OCI-LY3 (cell line): ENCODE data around the gene KLHL29.

Experiments
- H2AFZ ChIP-seq: fragments of 200-600, 300-600 bp; shearing (Covaris generic); 2 replicates; pipeline ENCODE4 v1.6.0; 2014; ENCODE audit warnings: antibody characterized with exemption, low read depth, low read length
- H3K27ac ChIP-seq: fragments of 200-600, 300-600 bp; sonication (generic); 2 replicates; pipeline ENCODE4 v1.5.1; 2014; ENCODE audit warnings: mild to moderate bottlenecking, low read length, moderate library complexity, mixed read lengths
- H3K27me3 ChIP-seq: fragments of 200-600, 300-600 bp; sonication (generic); 2 replicates; pipeline ENCODE4 v1.6.1; 2014; ENCODE audit warnings: low read depth, low read length, mixed read lengths
- H3K36me3 ChIP-seq: fragments of 200-600, 300-600 bp; sonication (generic); replicated peaks from 2 replicates; pipeline ENCODE3; 2014; ENCODE audit warnings: low read depth, low read length, mixed read lengths
- H3K4me1 ChIP-seq: fragments of 300-600, 200-600 bp; sonication (generic); 2 replicates; pipeline ENCODE4 v1.6.1; 2014; ENCODE audit warnings: low read length, mixed read lengths
- H3K4me2 ChIP-seq: fragments of 200-600, 300-600 bp; sonication (generic); 2 replicates; pipeline ENCODE4 v1.6.1; 2014; ENCODE audit warnings: low read length, mixed read lengths
- H3K4me3 ChIP-seq: fragments of 300-600, 200-600 bp; sonication (generic); 2 replicates; pipeline ENCODE4 v1.5.1; 2014; ENCODE audit warnings: antibody characterized with exemption, mild to moderate bottlenecking, low read length, moderate library complexity
- H3K79me2 ChIP-seq: fragments of 300-600, 200-600 bp; shearing (Covaris generic); 2 replicates; pipeline ENCODE4 v1.6.1; 2014; ENCODE audit warnings: mild to moderate bottlenecking, low read length, mixed read lengths
- H3K9ac ChIP-seq: fragments of 300-600, 200-600 bp; shearing (Covaris generic); 2 replicates; pipeline ENCODE4 v1.6.0; 2014; ENCODE audit warnings: mild to moderate bottlenecking, low read length, moderate library complexity
- H3K9me3 ChIP-seq: fragments of 200-600, 300-600 bp; shearing (Covaris generic); 2 replicates; pipeline ENCODE4 v1.6.1; 2014; ENCODE audit warnings: low read length, mixed read lengths; ENCODE audit not compliant: insufficient read depth
- H4K20me1 ChIP-seq: fragments of 200-600, 300-600 bp; sonication (generic); 2 replicates; pipeline ENCODE4 v1.6.1; 2016; ENCODE audit warnings: low read length, mixed read lengths; ENCODE audit not compliant: insufficient read depth
- EZH2phosphoT487 ChIP-seq: fragments of 200-600 bp; shearing (Covaris generic); IDR thresholded peaks from 2 replicates; pipeline ENCODE4 v1.6.1; 2018; ENCODE audit warnings: antibody characterized with exemption, mixed run types, low read depth
- TF ChIP-seq, protein P1 (sequence below): fragments of 200-600, 300-600 bp; sonication (generic); IDR thresholded peaks from 2 replicates; pipeline ENCODE4 v1.5.1; 2014; ENCODE audit warnings: antibody characterized with exemption, low read length, low read depth

KLHL29 gene

DNA sequence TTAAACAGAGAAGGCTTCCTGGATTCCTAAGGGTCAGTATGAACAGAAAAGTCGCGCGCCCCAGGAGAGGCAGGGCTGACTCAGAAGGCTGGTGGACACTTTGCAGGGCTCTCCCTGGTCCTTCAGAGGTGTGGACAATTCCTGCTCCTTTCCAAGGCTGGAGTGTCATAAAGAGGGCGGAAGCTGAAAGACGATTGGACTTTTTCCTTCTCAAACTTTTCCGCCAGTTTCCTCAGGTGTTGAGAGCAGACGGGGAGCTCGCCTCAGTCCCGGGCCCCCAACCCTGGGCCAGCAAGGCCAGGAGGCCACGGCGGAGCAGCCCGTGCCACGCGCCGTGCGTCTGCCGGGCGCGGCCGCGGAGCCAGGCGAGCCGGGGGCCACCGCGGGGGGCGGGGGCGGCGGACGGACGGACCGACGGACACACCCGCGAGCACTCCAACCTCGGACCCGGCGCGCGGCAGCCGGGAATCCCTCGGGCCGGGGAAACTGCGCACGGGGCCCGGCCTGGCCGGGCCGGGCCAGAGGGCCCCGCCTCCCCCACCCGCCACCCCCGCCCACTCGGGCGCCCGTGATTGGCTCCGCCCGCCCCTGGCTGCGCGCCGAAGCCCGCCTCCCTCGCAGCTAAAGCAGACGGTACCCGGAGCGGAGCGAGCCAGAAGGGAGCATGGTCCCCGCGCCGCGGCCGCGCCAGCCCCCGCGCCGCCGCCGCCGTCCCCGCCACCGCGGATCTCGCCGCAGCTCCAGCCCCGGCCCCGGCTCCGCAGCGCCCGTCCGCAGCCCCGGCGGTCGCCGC lies at the start of gene KLHL29:
Gene KLHL29 (plus strand): TSS at position 629 of the 793 bp plus-strand sequence. CDS start 177,018 bp downstream, outside the sequence.
- H3K9ac ChIP-seq = peak within 1 kb of the TSS; percentile 41
- H3K4me1 ChIP-seq = peaks cover 30% of the 10 kb centered on the region
- peak within 1 kb of the TSS; percentile 75 for H3K4me2 ChIP-seq
- no peaks in the 10 kb centered on the region for H3K79me2 ChIP-seq
- H4K20me1 ChIP-seq = no peaks in the 10 kb centered on the region
- H3K36me3 ChIP-seq = no peaks in the 10 kb centered on the region
- TF ChIP-seq, protein P1, sequence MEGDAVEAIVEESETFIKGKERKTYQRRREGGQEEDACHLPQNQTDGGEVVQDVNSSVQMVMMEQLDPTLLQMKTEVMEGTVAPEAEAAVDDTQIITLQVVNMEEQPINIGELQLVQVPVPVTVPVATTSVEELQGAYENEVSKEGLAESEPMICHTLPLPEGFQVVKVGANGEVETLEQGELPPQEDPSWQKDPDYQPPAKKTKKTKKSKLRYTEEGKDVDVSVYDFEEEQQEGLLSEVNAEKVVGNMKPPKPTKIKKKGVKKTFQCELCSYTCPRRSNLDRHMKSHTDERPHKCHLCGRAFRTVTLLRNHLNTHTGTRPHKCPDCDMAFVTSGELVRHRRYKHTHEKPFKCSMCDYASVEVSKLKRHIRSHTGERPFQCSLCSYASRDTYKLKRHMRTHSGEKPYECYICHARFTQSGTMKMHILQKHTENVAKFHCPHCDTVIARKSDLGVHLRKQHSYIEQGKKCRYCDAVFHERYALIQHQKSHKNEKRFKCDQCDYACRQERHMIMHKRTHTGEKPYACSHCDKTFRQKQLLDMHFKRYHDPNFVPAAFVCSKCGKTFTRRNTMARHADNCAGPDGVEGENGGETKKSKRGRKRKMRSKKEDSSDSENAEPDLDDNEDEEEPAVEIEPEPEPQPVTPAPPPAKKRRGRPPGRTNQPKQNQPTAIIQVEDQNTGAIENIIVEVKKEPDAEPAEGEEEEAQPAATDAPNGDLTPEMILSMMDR = no peak
- TF ChIP-seq EZH2phosphoT487 = no peak
- peak within 1 kb of the TSS; percentile 80 for H3K4me3 ChIP-seq
- H3K27me3 ChIP-seq = peaks cover 4% of the 10 kb centered on the region; the same call in 1 of the 2 replicates
- no peak within 1 kb of the TSS for H2AFZ ChIP-seq
- no peaks in the 10 kb centered on the region for H3K9me3 ChIP-seq
- no peak within 1 kb of the TSS for H3K27ac ChIP-seq

- Histone ChIP-seq H3K79me2 (no peaks in the 10 kb centered on the region), H4K20me1 (no peaks in the 10 kb centered on the region), H3K4me2 (no peak overlapping the region), H3K4me3 (no peak overlapping the region), H3K36me3 (no peaks in the 10 kb centered on the region), H3K27me3 (0 out of 2 replicates have a peak, but pooled peaks cover 5% of the 10 kb centered on the region), H3K9me3 (no peaks in the 10 kb centered on the region), H3K4me1 (no peaks in the 10 kb centered on the region), H3K27ac (no peak overlapping the region), H2AFZ (no peak overlapping the region), H3K9ac (no peak overlapping the region)
- TF ChIP-seq EZH2phosphoT487 = no peak
- TF ChIP-seq, protein P1 = no peak
Measured at GRCh38 chr2:23335550-23335949, 49.4 kb upstream of the KLHL29 start.

GRCh38 chr2:23342075-23342474 lies 42.9 kb upstream of the KLHL29 start:
- no peaks in the 10 kb centered on the region for H3K36me3 ChIP-seq
- peaks cover 30% of the 10 kb centered on the region for H3K27me3 ChIP-seq
- no peak overlapping the region for H3K9ac ChIP-seq
- H3K9me3 ChIP-seq = no peaks in the 10 kb centered on the region
- no peaks in the 10 kb centered on the region for H4K20me1 ChIP-seq
- H3K27ac ChIP-seq = no peak overlapping the region
- no peak overlapping the region for H3K4me3 ChIP-seq
- H3K79me2 ChIP-seq = no peaks in the 10 kb centered on the region
- no peak overlapping the region for H2AFZ ChIP-seq
- H3K4me1 ChIP-seq = peaks cover 7% of the 10 kb centered on the region
- H3K4me2 ChIP-seq = no peak overlapping the region
- no peak for TF ChIP-seq EZH2phosphoT487
- TF ChIP-seq, protein P1 = no peak

DNA sequence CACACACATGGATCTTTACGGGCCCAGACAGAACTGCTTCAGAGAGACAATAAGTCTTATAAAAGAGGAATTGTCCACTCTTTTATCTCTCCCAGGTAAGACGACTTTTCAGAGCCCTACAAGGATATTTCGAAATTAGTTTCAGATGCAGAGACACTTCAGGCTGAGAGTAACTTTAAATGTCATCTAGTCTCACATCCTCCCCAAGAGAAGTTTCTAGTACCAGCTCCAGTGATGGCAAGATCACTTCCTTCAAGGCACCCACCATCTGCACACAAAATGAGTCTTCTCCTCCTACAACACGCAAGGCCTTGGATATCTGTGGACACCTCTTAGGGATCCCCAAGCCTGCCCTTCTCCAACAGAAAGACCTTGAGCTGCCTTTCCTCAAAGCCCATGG lies 39.0 kb upstream of the KLHL29 start:
- Histone ChIP-seq H3K79me2 (no peaks in the 10 kb centered on the region), H3K27ac (no peak overlapping the region)

More for the DNA sequence above, 39.0 kb upstream of the KLHL29 start:
- Histone ChIP-seq H3K27me3 (peaks cover 30% of the 10 kb centered on the region), H3K4me2 (0 out of 2 replicates have a peak overlapping the region, but pooled peaks have one; percentile 31), H4K20me1 (no peaks in the 10 kb centered on the region), H3K36me3 (no peaks in the 10 kb centered on the region), H3K4me1 (peaks cover 7% of the 10 kb centered on the region), H3K9me3 (no peaks in the 10 kb centered on the region), H2AFZ (no peak overlapping the region), H3K9ac (no peak overlapping the region), H3K4me3 (no peak overlapping the region)
- no peak for TF ChIP-seq EZH2phosphoT487
- TF ChIP-seq, protein P1 = no peak
